SK-N-MC (cell line): ENCODE measurements around the gene KLHL29.

Experiments used
- EZH2 ChIP-seq: fragments of 200-600 bp; sonication (generic); IDR thresholded peaks from one replicate; pipeline ENCODE4 v1.6.1; 2017; ENCODE audit warnings: antibody characterized with exemption
- FOXP2 ChIP-seq: optimal IDR thresholded peaks from 2 replicates; pipeline ENCODE3; 2011; ENCODE audit warnings: mild to moderate bottlenecking, moderate library complexity; ENCODE audit not compliant: insufficient read depth; ENCODE audit errors: extremely low read length, control extremely low read depth
- POLR2AphosphoS5 ChIP-seq: IDR thresholded peaks from 2 replicates; pipeline ENCODE4 v1.6.1; 2012; ENCODE audit warnings: mild to moderate bottlenecking, low read depth, low read length, borderline replicate concordance

DNA sequence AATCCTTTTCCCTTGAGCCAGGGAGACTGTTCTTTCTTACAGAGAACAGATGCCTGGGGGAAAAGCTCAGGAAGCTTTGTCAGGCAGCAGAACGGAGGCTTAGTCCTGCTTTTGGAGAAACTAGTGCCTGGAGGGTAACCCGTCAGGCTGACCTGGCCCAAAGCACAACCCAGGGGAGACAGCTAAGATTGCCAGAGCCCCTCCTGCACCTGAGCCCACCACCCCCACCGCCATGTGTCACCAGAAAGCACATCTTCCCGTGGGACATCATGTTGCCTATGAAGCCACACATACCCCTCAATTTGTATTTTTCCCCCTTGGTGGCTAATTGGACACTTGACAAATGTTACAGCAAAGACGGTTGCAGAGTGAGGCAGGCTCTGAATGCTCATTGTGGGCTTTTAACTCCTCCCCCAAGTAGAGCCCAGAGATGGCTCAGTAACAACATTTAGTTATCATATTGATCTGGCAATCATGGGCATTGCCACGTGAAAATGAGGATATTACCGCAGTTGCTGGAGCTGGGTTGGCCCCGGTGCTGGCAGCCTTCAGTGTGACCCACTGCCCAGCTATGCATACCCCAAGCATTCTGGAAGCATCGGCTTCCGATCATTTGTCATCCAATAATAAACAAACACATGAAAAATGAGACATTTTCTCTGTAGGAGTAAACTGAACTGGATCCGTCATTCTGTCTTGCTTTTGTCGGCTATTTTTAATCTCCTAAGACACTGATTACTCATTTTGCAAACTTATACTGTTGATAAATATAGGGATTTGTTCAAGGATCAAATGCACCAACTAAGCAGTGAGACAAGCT, 312.5 kb downstream of the KLHL29 start:
- TF ChIP-seq EZH2 (no peak), POLR2AphosphoS5 (no peak), FOXP2 (no peak)
